HG02938 (cell line): ENCODE measurements around the gene NONO.
"Not testable (repeated sequence)": the region's sequence is repeated elsewhere in the genome, so short reads cannot be mapped to it uniquely, and the experiment has no call there.

Experiments used
- ATAC-seq: cut with Tn5 transposase; IDR thresholded peaks from one replicate; pipeline ENCODE4 v1.9.1; 2021; ENCODE audit warnings: mild to moderate bottlenecking, moderate library complexity; ENCODE audit not compliant: unreplicated experiment

NONO gene

DNA sequence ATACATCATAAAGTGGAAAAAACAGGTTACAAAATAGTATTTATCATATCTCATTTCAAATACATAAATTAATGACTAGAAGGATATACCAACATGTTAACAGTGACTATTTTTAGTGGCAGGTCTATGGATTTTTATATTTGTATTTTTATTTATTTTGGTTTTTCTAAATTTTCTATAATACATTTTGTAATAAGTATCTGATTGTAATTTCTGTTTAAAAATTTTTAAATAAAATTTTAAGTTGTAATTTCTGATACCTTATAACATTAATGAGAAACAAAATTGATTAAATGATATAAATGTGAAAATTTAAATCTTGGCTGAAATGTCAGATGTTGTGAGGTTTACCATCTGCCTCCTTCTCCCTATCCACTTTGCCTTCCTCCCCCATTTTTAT is 2.5 kb downstream of the NONO start:
- no peak for ATAC-seq

DNA sequence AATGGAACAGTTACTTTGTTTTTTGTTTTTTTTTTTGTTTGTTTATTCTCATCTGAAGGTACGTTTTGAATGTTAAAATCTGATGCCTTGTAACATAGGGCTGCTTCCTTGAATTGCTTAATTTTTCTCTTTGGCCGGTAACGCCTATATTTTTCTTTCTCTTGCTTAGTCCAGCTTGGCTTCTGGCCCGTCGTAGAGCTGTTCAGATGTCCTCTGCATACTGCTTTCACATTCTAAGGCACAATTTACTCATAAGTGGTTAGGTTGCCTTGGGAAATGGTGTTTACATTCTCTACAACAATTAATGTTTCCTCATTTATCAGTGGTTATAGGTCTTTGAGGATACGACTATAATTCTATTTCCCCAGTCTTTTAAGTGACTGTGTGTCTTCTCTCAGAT is 7.9 kb downstream of the NONO start:
- ATAC-seq, result no peak

DNA sequence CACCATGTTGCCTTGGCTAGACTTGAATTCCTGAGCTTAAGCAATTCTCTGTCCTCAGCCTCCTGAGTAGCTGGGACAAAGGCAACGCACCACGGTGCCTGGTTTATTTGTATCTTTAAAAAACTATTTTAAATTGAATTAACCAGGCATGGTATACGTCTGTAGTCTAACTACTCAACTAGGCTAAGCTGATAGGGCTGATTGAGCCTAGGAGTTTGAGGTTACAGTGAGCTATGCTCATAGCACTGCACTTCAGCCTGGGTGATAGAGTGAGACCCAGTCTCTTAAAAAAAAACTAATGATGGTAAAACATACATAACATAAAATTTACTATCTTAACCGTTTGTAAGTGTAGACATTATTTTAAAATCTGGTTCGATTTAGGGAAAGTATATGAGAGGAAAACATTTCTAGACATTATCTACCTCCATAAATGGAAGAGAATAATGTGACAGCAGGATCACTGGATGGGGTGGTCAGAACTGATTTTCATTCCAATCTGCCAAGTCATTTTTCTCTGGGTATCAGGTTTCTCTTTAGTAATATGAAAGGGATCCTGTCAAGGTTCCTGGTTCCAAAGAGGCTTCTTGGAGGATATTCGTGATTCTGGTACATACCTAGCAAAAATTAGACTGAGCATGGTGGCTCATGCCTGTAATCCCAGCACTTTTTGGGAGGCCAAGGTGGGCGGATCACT is 9.4 kb downstream of the NONO start:
- no peak for ATAC-seq

DNA sequence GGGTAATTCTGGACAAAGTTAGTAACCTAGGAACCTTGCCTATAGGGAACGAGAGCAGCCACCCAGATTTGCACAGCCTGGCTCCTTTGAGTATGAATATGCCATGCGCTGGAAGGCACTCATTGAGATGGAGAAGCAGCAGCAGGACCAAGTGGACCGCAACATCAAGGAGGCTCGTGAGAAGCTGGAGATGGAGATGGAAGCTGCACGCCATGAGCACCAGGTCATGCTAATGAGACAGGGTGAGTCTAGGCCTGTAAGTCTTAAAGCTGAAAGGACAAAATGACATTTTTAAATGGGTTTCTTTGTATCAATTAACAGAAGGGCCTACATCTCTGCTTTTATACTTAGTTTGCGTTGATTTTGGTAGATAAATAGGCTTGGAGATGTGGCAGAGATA is 13.4 kb downstream of the NONO start:
- no peak for ATAC-seq

DNA sequence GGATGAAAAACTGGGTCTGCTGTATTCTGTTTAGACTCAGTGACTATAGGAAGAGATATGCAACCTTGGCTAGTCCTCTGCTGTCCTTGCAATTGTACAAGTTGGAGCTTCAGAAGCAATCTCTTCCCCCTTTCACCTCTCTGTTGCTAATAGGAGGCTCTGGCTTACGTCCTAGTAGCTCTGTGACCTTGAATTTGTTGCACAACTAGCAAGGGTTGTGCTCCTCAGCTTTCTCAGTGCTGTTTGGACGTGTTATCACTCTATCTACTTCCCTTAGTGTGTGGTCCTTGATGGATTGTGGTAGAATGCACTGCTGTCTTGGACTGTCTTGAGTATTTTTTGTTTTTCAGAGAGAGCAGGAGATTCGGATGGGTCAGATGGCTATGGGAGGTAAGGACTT is 14.7 kb downstream of the NONO start:
- no peak for ATAC-seq

DNA sequence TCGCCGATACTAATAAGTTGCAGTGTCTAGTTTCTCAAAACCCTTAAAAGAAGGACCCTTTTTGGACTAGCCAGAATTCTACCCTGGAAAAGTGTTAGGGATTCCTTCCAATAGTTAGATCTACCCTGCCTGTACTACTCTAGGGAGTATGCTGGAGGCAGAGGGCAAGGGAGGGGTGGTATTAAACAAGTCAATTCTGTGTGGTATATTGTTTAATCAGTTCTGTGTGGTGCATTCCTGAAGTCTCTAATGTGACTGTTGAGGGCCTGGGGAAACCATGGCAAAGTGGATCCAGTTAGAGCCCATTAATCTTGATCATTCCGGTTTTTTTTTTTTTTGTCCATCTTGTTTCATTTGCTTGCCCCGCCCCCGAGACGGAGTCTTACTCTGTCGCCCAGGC is 16.6 kb downstream of the NONO start:
- ATAC-seq, result not testable (repeated sequence)

DNA sequence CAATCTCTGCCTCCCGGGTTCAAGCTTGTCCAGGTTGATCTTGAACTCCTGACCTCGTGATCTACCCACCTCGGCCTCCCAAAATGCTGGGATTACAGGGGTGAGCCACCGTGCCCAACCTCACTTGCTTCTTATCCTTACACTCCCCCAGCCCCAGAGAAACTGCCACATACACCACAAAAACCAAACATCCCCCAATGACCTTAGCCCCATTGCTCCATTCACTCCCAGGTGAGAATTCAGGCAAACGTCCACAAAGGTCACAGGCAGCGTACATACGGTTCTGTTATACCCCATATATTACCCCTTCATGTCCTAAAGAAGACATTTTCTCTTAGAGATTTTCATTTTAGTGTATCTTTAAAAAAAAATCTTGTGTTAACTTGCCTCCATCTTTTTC is 17.1 kb downstream of the NONO start:
- ATAC-seq, result not testable (repeated sequence)

DNA sequence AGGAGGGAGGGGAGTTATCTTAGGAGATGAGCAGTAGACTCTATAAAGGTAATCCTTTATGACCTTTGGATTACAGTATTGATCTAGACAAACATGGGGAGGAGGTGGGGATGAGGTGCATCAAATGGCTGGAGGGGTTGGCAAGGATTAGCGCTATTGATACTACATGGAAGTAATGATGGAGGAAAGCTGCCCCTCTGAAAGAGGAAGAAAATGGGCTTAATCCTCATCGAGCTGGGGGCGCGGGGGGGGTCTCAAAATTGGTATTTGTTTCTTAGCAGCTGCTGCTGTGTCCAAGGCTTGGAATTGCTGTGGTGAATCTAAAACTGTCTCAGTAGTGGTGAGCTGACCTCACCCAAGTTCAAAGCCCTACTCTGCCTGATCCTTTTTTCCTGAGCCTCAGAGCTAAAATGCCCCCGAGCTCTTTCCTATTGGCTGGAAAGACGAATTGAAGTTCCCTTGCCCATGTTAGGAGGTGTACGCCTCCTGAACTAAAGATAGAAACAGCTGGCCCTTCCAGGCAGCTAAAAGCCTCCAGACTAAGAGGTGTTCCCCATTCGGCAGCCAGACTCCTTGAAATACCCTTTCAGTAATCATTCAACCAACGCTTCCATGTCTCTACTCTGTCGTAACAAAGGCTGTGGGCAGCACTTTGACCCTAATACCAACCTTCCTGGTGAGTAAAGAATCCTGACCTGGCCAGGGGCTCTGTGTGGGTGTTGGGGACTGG is 17.9 kb downstream of the NONO start, which contains the start of gene ITGB1BP2:
Gene ITGB1BP2, plus strand, starts transcription at position 556 of the 730 bp plus-strand sequence. Its CDS starts 57 bp downstream, at position 613.
- ATAC-seq, result no peak

DNA sequence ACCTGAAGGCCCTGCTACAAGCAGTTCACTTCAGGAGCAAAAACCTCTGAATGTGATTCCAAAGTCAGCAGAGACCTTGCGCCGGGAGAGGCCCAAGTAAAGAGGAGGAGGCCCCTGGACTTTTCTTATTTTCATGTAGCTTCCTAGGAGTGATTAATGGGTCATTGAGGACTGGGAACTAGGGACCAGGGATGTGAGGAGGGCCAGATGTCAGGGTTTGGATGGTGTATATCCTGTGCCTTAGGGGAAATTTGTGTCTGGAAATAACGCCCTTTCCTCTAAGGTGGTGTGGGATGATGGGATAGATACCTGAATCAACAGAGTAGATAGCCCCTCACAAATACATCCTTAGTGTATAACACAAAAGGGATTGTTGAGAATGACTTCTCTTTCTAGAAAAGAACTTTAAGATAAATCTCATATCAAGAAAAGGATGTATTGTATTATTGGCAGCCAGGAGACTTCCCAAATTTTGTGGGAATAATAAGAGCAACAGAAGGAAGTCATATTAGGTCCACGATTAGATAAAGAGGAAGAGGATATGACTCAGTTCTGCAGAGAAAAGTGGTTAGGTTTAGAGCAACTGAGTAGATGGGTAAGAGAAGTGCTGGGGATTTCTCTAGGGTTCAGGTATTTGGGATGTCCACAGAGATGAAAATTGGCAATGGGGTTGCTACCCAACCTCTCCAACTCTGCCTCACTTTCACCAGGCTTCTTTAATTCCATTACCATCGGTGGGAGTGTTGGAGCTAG is 19.2 kb downstream of the NONO start:
- no peak for ATAC-seq

DNA sequence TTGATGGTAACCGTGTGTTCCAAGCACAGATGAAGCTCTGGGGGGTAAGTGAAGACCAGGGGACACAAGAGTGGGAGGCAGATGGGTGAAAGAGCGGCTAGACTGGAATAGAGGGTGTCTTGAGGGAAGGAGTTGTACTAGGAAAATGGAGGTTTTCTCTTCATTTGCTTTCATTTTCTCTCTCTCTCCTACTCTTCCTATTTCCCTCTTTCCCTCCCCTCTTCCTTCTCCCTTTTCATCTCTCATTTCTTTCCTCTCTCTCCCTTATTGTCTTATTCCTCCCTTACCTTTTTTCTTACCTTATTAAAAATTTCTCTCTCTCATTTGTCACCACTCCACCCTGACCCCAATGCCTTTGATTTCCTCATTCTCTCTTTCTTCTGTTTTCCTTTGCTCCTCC is 21.1 kb downstream of the NONO start:
- no peak for ATAC-seq

DNA sequence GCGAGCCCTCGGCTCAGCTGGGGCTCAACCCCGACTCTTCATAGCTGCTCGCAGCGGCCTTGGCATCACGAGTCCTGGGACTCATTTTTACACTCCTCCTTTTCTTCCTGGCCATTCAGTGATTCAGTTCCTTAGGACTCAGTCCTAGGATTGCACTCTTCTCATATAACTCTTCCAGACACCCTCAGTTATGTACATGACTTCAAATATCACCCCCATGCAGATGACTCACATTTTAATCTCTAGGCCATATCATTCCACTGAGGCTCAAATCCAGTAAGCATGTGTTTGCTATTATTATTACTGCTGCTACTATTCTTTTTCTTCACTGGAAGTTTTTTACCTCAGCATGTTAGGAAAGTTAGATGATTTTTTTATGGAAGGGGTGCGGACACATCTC is 32.5 kb downstream of the NONO start:
- ATAC-seq, result no peak

DNA sequence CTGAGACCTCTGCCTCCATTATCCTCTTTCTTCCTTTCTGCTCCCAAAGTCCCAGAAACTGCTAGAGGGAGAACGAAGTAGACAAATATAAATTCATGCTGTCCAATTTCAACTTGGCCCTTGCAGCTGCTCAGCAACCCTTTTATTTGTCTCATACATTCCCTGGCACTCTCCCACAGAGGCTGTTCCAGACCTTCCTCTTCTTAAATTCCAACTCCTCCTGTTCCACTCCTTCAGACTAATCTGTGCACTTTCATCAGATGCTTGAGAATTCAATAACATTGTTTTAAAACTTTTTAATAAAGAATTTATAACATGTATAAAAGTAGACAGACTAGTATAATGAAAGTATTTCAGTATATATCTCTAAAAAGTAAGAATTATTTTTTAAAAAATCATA is 33.5 kb downstream of the NONO start:
- ATAC-seq, result not testable (repeated sequence)

DNA sequence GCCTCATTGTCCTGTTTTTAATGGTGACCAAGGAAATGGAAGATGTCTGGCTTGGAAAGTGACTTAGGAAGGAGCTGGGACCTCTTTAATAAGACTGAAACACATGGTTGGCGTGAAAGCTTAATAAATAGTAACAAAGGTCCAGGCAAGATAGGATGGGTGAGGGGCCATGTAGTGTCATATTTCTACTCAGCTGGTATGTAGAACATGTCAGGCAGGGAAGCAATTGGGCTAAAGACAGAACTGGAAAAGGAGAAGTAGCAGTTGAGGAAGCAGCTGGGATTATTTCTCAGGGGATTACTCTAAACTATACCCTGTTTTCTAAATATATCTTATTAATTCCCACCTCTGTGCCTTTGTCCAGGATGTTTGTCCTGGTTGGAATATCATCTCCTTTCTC is 36.7 kb downstream of the NONO start:
- no peak for ATAC-seq

DNA sequence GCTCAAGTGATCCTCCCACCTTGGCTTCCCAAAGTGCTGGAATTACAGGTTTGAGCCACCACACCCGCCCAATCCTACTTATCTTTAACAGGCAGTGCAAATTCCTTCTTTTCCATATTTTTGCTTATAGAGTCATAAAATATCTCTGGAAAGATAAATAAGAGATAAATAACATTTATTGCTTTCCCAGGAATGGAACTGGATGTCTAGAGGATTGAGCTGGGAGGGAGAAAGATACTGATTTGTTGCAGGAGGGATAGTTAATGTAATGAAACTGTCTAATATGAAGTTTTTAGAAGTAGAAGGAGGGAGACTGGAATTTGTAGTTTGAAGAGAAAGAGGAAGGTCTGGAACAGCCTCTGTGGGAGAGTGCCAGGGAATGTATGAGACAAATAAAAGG is 38.3 kb downstream of the NONO start:
- ATAC-seq, result no peak

DNA sequence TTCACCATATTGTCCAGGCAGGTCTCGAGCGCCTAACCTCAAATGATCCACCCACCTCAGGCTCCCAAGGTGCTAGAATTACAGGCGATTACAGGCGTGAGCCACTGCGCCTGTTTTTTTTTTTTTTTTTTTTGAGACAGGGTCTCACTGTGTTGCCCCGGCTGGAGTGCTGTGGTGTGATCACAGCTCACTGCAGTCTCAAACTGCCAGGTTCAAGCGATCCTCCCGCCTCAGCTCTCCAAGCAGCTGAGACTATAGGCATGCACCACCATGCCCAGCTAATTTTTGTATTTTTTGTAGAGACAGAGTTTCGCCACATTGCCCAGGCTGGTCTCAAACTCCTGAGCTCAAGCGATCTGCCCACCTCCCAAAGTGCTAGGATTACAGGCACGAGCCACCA is 41.0 kb downstream of the NONO start:
- not testable (repeated sequence) for ATAC-seq

DNA sequence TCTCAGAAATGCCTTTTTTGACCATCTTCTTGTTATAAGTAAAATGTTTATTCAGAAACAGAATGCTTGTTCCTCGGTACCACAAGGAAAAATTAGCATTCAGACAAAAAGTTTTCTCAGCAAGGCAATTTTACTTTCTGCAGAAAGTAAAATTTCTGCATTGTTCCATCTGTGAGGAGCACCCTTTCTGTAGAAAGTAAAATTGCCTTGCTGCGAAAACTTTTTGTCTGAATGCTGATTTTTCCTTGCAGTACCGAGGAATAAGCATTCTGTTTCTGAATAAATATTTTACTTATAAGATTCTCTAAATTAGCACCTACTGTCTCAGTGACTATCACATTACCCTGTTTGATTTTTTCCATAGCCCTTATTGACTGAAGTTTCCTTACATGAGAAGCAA is 43.0 kb downstream of the NONO start:
- ATAC-seq, result no peak

DNA sequence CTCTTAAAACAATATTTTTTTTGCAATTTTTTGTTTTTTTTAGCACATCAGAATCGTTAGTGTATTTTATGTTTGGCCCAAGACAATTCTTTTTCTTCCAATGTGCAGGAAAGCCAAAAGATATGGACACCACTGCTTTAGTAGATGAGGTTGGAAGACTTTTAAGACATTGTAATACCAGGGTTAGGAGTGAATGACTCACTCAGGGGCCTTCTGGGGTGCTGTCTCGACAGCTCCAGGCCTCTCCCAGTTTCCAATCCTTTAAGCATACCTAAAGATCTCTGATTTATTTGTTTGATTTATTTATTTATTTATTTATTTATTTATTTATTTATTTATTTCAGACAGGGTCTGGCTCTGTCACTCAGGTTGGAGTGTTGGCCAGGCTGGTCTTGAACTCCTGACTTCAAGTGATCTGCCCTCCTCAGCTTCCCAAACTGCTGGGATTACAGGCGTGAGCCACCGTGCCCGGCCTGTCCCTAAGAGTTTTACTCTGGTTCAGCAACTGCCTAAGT is 65.8 kb downstream of the NONO start:
- ATAC-seq, result not testable (repeated sequence)

DNA sequence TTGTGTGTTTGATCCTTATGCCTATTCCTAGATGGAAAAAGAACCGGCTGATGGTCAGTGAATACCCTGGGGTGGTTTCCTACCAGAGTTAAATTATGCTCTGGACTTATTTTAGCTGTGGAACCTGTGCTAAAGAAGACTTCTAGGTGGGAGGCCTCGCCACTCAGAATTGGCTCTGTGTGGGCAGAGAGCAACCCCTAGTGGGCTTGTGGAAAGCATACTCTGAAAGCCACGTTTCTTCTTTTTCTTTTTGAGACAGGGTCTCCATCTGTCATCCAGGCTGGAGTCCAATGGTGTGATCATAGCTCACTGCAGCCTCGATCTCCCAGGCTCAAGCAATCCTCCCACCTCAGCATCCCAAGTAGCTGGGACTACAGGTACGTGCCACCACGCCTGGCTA is 66.4 kb downstream of the NONO start:
- not testable (repeated sequence) for ATAC-seq
